Skeletal muscle cell (primary cell): ENCODE measurements around the gene RPS6KA5.

Source experiments
- DNase-seq: peaks from one replicate; pipeline ENCODE4 v3.0.0-alpha.2; 2010; ENCODE audit warnings: low read depth
- H3K4me3 ChIP-seq: 2 replicates; pipeline ENCODE4 v1.5.1; 2011; ENCODE audit warnings: low read depth, mild to moderate bottlenecking, control low read depth, low read length, moderate library complexity

RPS6KA5 gene

GRCh38 chr14:90799420-90799819 lies 261.0 kb downstream of the RPS6KA5 start:
- DNase-seq: no peak
- H3K4me3 ChIP-seq: no peak overlapping the region

- no peak for DNase-seq
- no peak overlapping the region for H3K4me3 ChIP-seq
These were observed 262.5 kb downstream of the RPS6KA5 start for GRCh38 chr14:90797919-90798318.
